Measurements from ENCODE around the gene PLEKHG3. TPM values are rescaled to one million over a fixed set of nuclear protein-coding genes. Genes with fewer than 3 reads are reported as not detected.

The PLEKHG3 gene
- total and polyA plus RNA-seq, 10 of the 15 experiments (the other 5 are each of a cell fraction or from before 2014, with no cell fraction given) = 0.03 to 0.73 (median 0.07) TPM; not detected in 5

DNA sequence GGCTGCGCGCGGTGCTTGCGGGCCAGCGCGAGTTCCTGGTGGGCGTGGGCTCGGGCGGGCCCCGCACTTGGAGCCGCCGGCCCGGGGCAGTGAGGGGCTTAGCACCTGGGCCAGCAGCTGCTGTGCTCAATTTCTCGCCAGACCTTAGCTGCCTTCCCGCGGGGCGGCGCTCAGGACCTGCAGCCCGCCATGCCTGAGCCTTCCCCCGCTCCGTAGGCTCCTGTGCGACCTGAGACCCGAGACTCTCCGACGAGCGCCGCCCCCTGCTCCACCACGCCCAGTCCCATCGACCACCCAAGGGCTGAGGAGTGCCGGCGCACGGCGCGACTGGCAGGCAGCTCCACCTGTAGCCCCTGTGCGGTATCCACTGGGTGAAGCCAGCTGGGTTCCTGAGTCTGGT is 46.0 kb upstream of the PLEKHG3 start:
- H3K4me1 ChIP-seq (ENCODE audit: control insufficient read depth, insufficient read depth, low read length) = no peaks in the 10 kb centered on the region; the same call in 1 of the 2 replicates
- no peak overlapping the region for H3K27ac ChIP-seq (ENCODE audit: control insufficient read depth, insufficient read depth)
- SMC1A ChIA-PET (ENCODE audit: uncharacterized antibody, unreplicated experiment) = no interaction called here
- no peak overlapping the region for H2AFZ ChIP-seq (ENCODE audit: control insufficient read depth, low read depth, low read length)
- H3K4me2 ChIP-seq (ENCODE audit: control insufficient read depth, insufficient read depth) = no peak overlapping the region
- DNase-seq (ENCODE audit: low read depth, low spot score) (no peak), ATAC-seq (no peak), FAIRE-seq (no peak)
- no peaks in the 10 kb centered on the region for H3K27me3 ChIP-seq (replicated peaks in 1 of 2; ENCODE audit: control insufficient read depth in 2 of 2, insufficient read depth in 2 of 2, low read length in 1 of 2)
- H3K4me3 ChIP-seq = no peak overlapping the region
- no peak overlapping the region for H3K9ac ChIP-seq (ENCODE audit: control insufficient read depth, insufficient read depth, low read length)
- no TSS peak for BruUV-seq (replicated peaks)
- intact Hi-C loops (cut with micrococcal nuclease; ENCODE audit: unreplicated experiment) (no loop called here), in situ Hi-C loops (cut with MboI) (no loop called here)
- RAD21 ChIA-PET (ENCODE audit: unreplicated experiment) = interaction anchor here (0.8 kb wide), 1 partner anchor 12 kb away, joined by 3 read pairs; no protein-coding TSS in a partner anchor
- 88% methylated on average over 26 of the region's 35 CpGs for WGBS (ENCODE audit: insufficient coverage, insufficient replicate concordance, low lambda C conversion rate, missing lambda C conversion rate)
- H3K36me3 ChIP-seq (ENCODE audit: control insufficient read depth in 2 of 2, insufficient read depth in 2 of 2, low read length in 1 of 2) = no peaks in the 10 kb centered on the region
- no peaks in the 10 kb centered on the region; the same call in 2 of the 3 replicates for H3K9me3 ChIP-seq (replicated peaks; ENCODE audit: control insufficient read depth, insufficient read depth, low read length)
- POLR2A ChIA-PET = no interaction called here
- H3K79me2 ChIP-seq (ENCODE audit: control insufficient read depth, insufficient read depth, low read length) = no peaks in the 10 kb centered on the region
- H4K20me1 ChIP-seq (ENCODE audit: control insufficient read depth, insufficient read depth) = no peaks in the 10 kb centered on the region
- TF ChIP-seq BMI1 (IDR thresholded peaks at IDR 0.05; ENCODE audit: borderline replicate concordance) = no peak
- no peak for TF ChIP-seq KDM1A (IDR thresholded peaks at IDR 0.05; ENCODE audit: borderline replicate concordance)
- no peak for TF ChIP-seq CHD1 (IDR thresholded peaks at IDR 0.05; ENCODE audit: low read depth, low read length)
- TF ChIP-seq CHD2 (IDR thresholded peaks at IDR 0.05; ENCODE audit: borderline replicate concordance, low read depth, low read length) = no peak
- TF ChIP-seq, protein P1, sequence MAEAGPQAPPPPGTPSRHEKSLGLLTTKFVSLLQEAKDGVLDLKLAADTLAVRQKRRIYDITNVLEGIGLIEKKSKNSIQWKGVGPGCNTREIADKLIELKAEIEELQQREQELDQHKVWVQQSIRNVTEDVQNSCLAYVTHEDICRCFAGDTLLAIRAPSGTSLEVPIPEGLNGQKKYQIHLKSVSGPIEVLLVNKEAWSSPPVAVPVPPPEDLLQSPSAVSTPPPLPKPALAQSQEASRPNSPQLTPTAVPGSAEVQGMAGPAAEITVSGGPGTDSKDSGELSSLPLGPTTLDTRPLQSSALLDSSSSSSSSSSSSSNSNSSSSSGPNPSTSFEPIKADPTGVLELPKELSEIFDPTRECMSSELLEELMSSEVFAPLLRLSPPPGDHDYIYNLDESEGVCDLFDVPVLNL (IDR thresholded peaks at IDR 0.05; ENCODE audit: low read depth, low read length) = no peak
- TF ChIP-seq POU2F2 (IDR thresholded peaks at IDR 0.05; ENCODE audit: borderline replicate concordance, low read depth, low read length) = no peak
- TF ChIP-seq SREBF1 (IDR thresholded peaks at IDR 0.05; ENCODE audit: low read length) = no peak
- no peak for TF ChIP-seq RAD51 (IDR thresholded peaks at IDR 0.05)
- TF ChIP-seq NR2F1 (conservative IDR thresholded peaks at IDR 0.05) = no peak
- CTCF ChIA-PET = interaction anchor here (0.9 to 2.8 kb wide), 4 partner anchors 12 to 22 kb away, joined by 3 to 9 read pairs (median 4); no protein-coding TSS in a partner anchor
